DOHH2 (cell line): Measurements from ENCODE around the gene IFNLR1.

ENCODE experiments used
- H3F3A ChIP-seq: fragments of 200-600 bp; sonication (generic), shearing (Covaris generic); 2 replicates; pipeline ENCODE4 v1.6.0; 2016; ENCODE audit warnings: antibody characterized with exemption, mild to moderate bottlenecking; ENCODE audit not compliant: control insufficient read depth, insufficient read depth
- H3K27ac ChIP-seq: fragments of 200-600 bp; sonication (generic); 2 replicates; pipeline ENCODE4 v1.5.1; 2014; ENCODE audit warnings: low read depth, mild to moderate bottlenecking, low read length, moderate library complexity
- H3K27me3 ChIP-seq: fragments of 200-600 bp; sonication (generic); 2 replicates; pipeline ENCODE4 v1.6.1; 2014; ENCODE audit warnings: mild to moderate bottlenecking, low read length, mixed read lengths; ENCODE audit not compliant: control insufficient read depth
- H3K36me3 ChIP-seq: fragments of 200-600 bp; sonication (generic); 2 replicates; pipeline ENCODE4 v1.6.1; 2014; ENCODE audit warnings: mild to moderate bottlenecking, low read length, moderate library complexity, mixed read lengths; ENCODE audit not compliant: control insufficient read depth
- H3K4me1 ChIP-seq: fragments of 200-600 bp; sonication (generic); 2 replicates; pipeline ENCODE4 v1.6.1; 2014; ENCODE audit warnings: mild to moderate bottlenecking, low read length, mixed read lengths; ENCODE audit not compliant: control insufficient read depth
- H3K4me2 ChIP-seq: fragments of 200-600 bp; sonication (generic); 2 replicates; pipeline ENCODE4 v1.6.0; 2014; ENCODE audit warnings: mild to moderate bottlenecking, low read length, moderate library complexity
- H3K4me3 ChIP-seq: fragments of 200-600 bp; sonication (generic); 2 replicates; pipeline ENCODE4 v1.5.1; 2014; ENCODE audit warnings: mild to moderate bottlenecking, low read length, mixed read lengths
- H3K79me2 ChIP-seq: fragments of 200-600 bp; sonication (generic); 2 replicates; pipeline ENCODE4 v1.6.1; 2014; ENCODE audit warnings: mild to moderate bottlenecking, low read length, mixed read lengths; ENCODE audit not compliant: control insufficient read depth
- H3K9me2 ChIP-seq: fragments of 200-600 bp; sonication (generic); replicated peaks from 2 replicates; pipeline ENCODE4 v1.6.1; 2014; ENCODE audit warnings: mild to moderate bottlenecking, low read length, mixed read lengths; ENCODE audit not compliant: control insufficient read depth
- H3K9me3 ChIP-seq: fragments of 200-600 bp; sonication (generic); 2 replicates; pipeline ENCODE4 v1.6.1; 2014; ENCODE audit warnings: antibody characterized with exemption, low read length, mixed read lengths; ENCODE audit not compliant: control insufficient read depth, insufficient read depth
- H4K20me1 ChIP-seq: fragments of 200-600 bp; sonication (generic); 2 replicates; pipeline ENCODE4 v1.6.0; 2014; ENCODE audit warnings: low read depth, mild to moderate bottlenecking, antibody characterized with exemption, low read length, moderate library complexity; ENCODE audit not compliant: control insufficient read depth, insufficient read depth
- CTCF ChIP-seq: fragments of 200-600 bp; sonication (generic); IDR thresholded peaks from one replicate; pipeline ENCODE4 v1.5.1; 2014; ENCODE audit warnings: antibody characterized with exemption, mild to moderate bottlenecking, low read depth, low read length; ENCODE audit not compliant: poor library complexity, severe bottlenecking
- EZH2phosphoT487 ChIP-seq: fragments of 200-600 bp; sonication (generic); IDR thresholded peaks from 2 replicates; pipeline ENCODE4 v1.6.1; 2017; ENCODE audit warnings: borderline replicate concordance, mild to moderate bottlenecking, antibody characterized with exemption, low read length, moderate library complexity, mixed read lengths

Gene IFNLR1

GRCh38 chr1:24198766-24199165, 11.7 kb upstream of the IFNLR1 start:
- peaks cover 12% of the 10 kb centered on the region for H3K79me2 ChIP-seq
- H3K9me2 ChIP-seq: no peaks in the 10 kb centered on the region
- H3K4me2 ChIP-seq: peak overlapping the region; percentile 62
- no peaks in the 10 kb centered on the region for H3K27me3 ChIP-seq
- H3K9me3 ChIP-seq: no peaks in the 10 kb centered on the region
- no peaks in the 10 kb centered on the region for H4K20me1 ChIP-seq
- H3F3A ChIP-seq: peaks cover 2% of the 10 kb centered on the region; the same call in 1 of the 2 replicates
- H3K27ac ChIP-seq: peak overlapping the region; percentile 57
- H3K4me3 ChIP-seq: 0 out of 2 replicates have a peak overlapping the region, but pooled peaks have one; percentile 31
- H3K4me1 ChIP-seq: peaks cover 66% of the 10 kb centered on the region
- TF ChIP-seq CTCF (no peak), EZH2phosphoT487 (no peak)
- H3K36me3 ChIP-seq: peaks cover 8% of the 10 kb centered on the region

DNA sequence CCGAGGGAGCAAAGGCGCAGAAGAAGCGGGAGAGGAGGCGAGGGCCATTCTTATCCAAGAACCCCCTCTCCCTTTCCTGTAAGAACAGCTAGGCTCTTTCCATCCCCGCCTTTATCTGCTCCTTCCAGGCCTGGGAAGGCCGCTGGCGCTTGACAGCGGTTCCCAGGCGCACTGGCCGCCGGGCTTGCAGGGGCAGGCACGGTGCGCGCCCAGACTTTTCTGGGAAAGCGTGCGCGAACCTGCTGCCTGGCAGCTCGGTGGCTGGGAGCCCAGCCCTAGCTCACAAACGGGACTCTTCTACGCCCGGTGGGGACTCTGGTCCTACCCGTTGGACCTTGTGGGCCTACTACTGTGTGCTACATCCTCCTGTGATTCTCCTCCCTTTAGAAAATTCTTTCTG, 8.8 kb upstream of the IFNLR1 start:
- no peak overlapping the region for H3K27ac ChIP-seq

GRCh38 chr1:24195136-24195535, 8.0 kb upstream of the IFNLR1 start:
- peaks cover 69% of the 10 kb centered on the region for H3K4me1 ChIP-seq
- H3K27me3 ChIP-seq: no peaks in the 10 kb centered on the region
- H3K27ac ChIP-seq: no peak overlapping the region
- peaks cover 5% of the 10 kb centered on the region for H3K79me2 ChIP-seq
- peaks cover 16% of the 10 kb centered on the region for H3F3A ChIP-seq
- H3K9me2 ChIP-seq: no peaks in the 10 kb centered on the region
- no peak overlapping the region for H3K4me3 ChIP-seq
- no peaks in the 10 kb centered on the region for H4K20me1 ChIP-seq
- H3K36me3 ChIP-seq: peaks cover 6% of the 10 kb centered on the region; the same call in 1 of the 2 replicates
- H3K4me2 ChIP-seq: no peak overlapping the region
- no peaks in the 10 kb centered on the region for H3K9me3 ChIP-seq
- TF ChIP-seq CTCF: no peak
- TF ChIP-seq EZH2phosphoT487: no peak

More for the DNA sequence above, 8.8 kb upstream of the IFNLR1 start:
- Histone ChIP-seq H3K36me3 (peaks cover 8% of the 10 kb centered on the region; the same call in 1 of the 2 replicates), H3K27me3 (no peaks in the 10 kb centered on the region), H3K9me2 (no peaks in the 10 kb centered on the region), H3K4me1 (peaks cover 69% of the 10 kb centered on the region), H4K20me1 (no peaks in the 10 kb centered on the region), H3K9me3 (no peaks in the 10 kb centered on the region), H3K4me2 (no peak overlapping the region), H3K4me3 (no peak overlapping the region), H3K79me2 (peaks cover 12% of the 10 kb centered on the region), H3F3A (peaks cover 12% of the 10 kb centered on the region)
- TF ChIP-seq EZH2phosphoT487: no peak

DNA sequence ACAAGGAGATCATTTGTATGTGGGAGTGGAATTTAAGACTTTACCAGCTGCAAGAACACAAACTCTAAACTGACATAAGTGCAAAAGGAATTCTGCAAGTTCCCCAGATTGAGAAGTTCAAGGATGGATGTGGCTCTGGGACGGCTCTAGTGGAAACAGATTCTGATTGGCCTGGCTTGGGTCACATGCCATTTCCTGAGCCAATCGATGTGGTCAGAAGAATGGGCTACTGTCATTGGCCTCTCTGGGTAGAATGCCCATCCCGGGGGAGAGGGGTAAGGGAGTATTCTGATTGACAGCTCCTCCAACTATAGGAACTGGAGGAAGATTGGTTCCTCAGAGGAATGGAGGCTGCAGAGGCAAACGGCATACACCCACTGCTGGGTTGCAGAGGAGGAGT, 6.0 kb upstream of the IFNLR1 start:
- H4K20me1 ChIP-seq: no peaks in the 10 kb centered on the region
- peaks cover 33% of the 10 kb centered on the region for H3F3A ChIP-seq
- H3K27ac ChIP-seq: peak overlapping the region; percentile 99
- peak overlapping the region; percentile 32 for H3K4me2 ChIP-seq
- peaks cover 6% of the 10 kb centered on the region; the same call in 1 of the 2 replicates for H3K36me3 ChIP-seq
- TF ChIP-seq CTCF: no peak
- H3K27me3 ChIP-seq: no peaks in the 10 kb centered on the region
- 0 out of 2 replicates have a peak, but pooled peaks cover 3% of the 10 kb centered on the region for H3K79me2 ChIP-seq
- peak overlapping the region; percentile 27 for H3K4me3 ChIP-seq
- no peaks in the 10 kb centered on the region for H3K9me2 ChIP-seq
- H3K9me3 ChIP-seq: no peaks in the 10 kb centered on the region
- peaks cover 69% of the 10 kb centered on the region for H3K4me1 ChIP-seq
